Uterus (tissue), 2 donors: ENCODE results near the gene RPF1.

ENCODE experiments used
- CTCF ChIP-seq, 4 experiments: fragments of 200-600 bp in 2 of 4; fragments of 450-650 bp in 2 of 4; sonication (generic) in 2 of 4; IDR thresholded peaks; one replicate each; pipeline ENCODE4 v1.5.1; 2016 to 2019; ENCODE audit warnings: antibody characterized with exemption in 4 of 4, mild to moderate bottlenecking in 2 of 4, moderate library complexity in 1 of 4
- POLR2A ChIP-seq, 2 donors: fragments of 450-650 bp; IDR thresholded peaks; one replicate each; pipeline ENCODE4 v1.6.1; 2016; ENCODE audit warnings: antibody characterized with exemption in 2 of 2, mild to moderate bottlenecking in 1 of 2, moderate library complexity in 1 of 2

- TF ChIP-seq CTCF (IDR thresholded peaks at IDR 0.05): no peak
- TF ChIP-seq POLR2A (IDR thresholded peaks at IDR 0.05): no peak
Observed at GRCh38 chr1:84480650-84481049, 1.6 kb downstream of the RPF1 start.
